AML-193 (cell line): ENCODE results near the gene PTGDR2.

ENCODE experiments used
- DNase-seq, 2 experiments: peaks; one replicate each; lab custom pipeline; 2025; lab: John Stamatoyannopoulos, UW

Gene PTGDR2

GRCh38 chr11:60858731-60859464 lies 3.1 kb upstream of the PTGDR2 start:
- DNase-seq, result no peak

- DNase-seq, result no peak
Observed at GRCh38 chr11:60858236-60858635, 2.5 kb upstream of the PTGDR2 start.

- no peak for DNase-seq
Observed at GRCh38 chr11:60857378-60858232, 1.9 kb upstream of the PTGDR2 start.

GRCh38 chr11:60854847-60855725 lies 664 bp downstream of the PTGDR2 start:
- no peak for DNase-seq

GRCh38 chr11:60854140-60854846 lies 1.5 kb downstream of the PTGDR2 start:
- DNase-seq, result no peak

GRCh38 chr11:60852982-60853950 lies 2.5 kb downstream of the PTGDR2 start:
- no peak for DNase-seq

GRCh38 chr11:60852117-60852981 lies 3.4 kb downstream of the PTGDR2 start:
- DNase-seq, result no peak

- no peak for DNase-seq
Observed at GRCh38 chr11:60851327-60852104, 4.2 kb downstream of the PTGDR2 start.

- no peak for DNase-seq
Observed at GRCh38 chr11:60849641-60850520, 5.9 kb downstream of the PTGDR2 start.

- no peak for DNase-seq
Observed at GRCh38 chr11:60848714-60849151, 7.0 kb downstream of the PTGDR2 start.

GRCh38 chr11:60847896-60848295 lies 7.9 kb downstream of the PTGDR2 start:
- DNase-seq, result no peak

- no peak for DNase-seq
Observed at GRCh38 chr11:60847281-60847680, 8.5 kb downstream of the PTGDR2 start.

GRCh38 chr11:60845338-60845737 lies 10.4 kb downstream of the PTGDR2 start:
- DNase-seq, result no peak

- DNase-seq, result no peak
Observed at GRCh38 chr11:60844870-60845221, 10.9 kb downstream of the PTGDR2 start.

GRCh38 chr11:60844045-60844869 lies 11.5 kb downstream of the PTGDR2 start:
- no peak for DNase-seq

GRCh38 chr11:60842668-60843600 lies 12.8 kb downstream of the PTGDR2 start:
- DNase-seq, result no peak
